Heart right ventricle (tissue), 16 donors: ENCODE results near the gene XIRP2. TPM values are rescaled to one million over a fixed set of nuclear protein-coding genes. Genes with fewer than 3 reads are reported as not detected.

Experiments used
- ATAC-seq, 8 donors: fragments of 200-7000 bp; cut with Tn5 transposase; one replicate each; pipeline ENCODE4 v1.9.1; 2020; ENCODE audit warnings: mild to moderate bottlenecking in 8 of 8, moderate library complexity in 8 of 8, moderate number of reproducible peaks in 1 of 8
- DNase-seq, 2 donors: peaks; one replicate each; pipeline ENCODE4 v3.0.0-alpha.2; 2020
- H3K27ac ChIP-seq, 10 donors: fragments of 200-600 bp; sonication (generic) in 2 of 10; one replicate each; pipeline versions ENCODE4 v1.5.0 to v1.8.0; 2020 to 2022; ENCODE audit warnings: mild to moderate bottlenecking in 3 of 10
- H3K27me3 ChIP-seq, 7 donors: fragments of 200-600 bp; one replicate each; pipeline ENCODE4 v1.8.0; 2021 to 2022; ENCODE audit warnings: mild to moderate bottlenecking in 2 of 7
- H3K36me3 ChIP-seq, 9 donors: fragments of 200-600 bp; sonication (generic) in 1 of 9; one replicate each; pipeline versions ENCODE4 v1.5.0 to v1.8.0; 2020 to 2022; ENCODE audit warnings: mild to moderate bottlenecking in 2 of 9
- H3K4me1 ChIP-seq, 9 donors: fragments of 200-600 bp; sonication (generic) in 1 of 9; one replicate each; pipeline versions ENCODE4 v1.5.0 to v1.8.0; 2020 to 2022; ENCODE audit warnings: mild to moderate bottlenecking in 4 of 9
- H3K4me3 ChIP-seq, 10 donors: fragments of 200-600 bp; sonication (generic) in 2 of 10; one replicate each; pipeline versions ENCODE4 v1.5.0 to v1.8.0; 2020 to 2022; ENCODE audit warnings: mild to moderate bottlenecking in 7 of 10, moderate library complexity in 2 of 10
- H3K9me3 ChIP-seq, 11 donors: fragments of 200-600 bp in 10 of 11; sonication (generic) in 2 of 11; one replicate each; pipeline versions ENCODE4 v1.5.0 to v1.8.0; 2013 to 2022; ENCODE audit warnings: mild to moderate bottlenecking in 2 of 11, control low read depth in 1 of 11, moderate library complexity in 1 of 11
- WGBS, 2 donors: extraction: QIAGEN DNeasy Blood & Tissue Kit; methylation state at CpG; one replicate each; pipeline ENCODE4 v1.1.7; 2013; ENCODE audit warnings: inconsistent platforms in 1 of 2; 5-methylcytosine and 5-hydroxymethylcytosine counted together
- intact Hi-C, 10 donors: fragments of 100-400 bp; cut with DNase I; formaldehyde crosslinking; loops; one replicate each; pipeline versions ENCODE4 v1.11.1 to v1.14.2; 2022
- polyA plus RNA-seq, 2 donors: library from polyadenylated mRNA; stranded (reverse); fragments of 200-250 nt; gene quantifications; one replicate each; pipeline ENCODE4 v1.2.3, GENCODE V29; 2013
- total RNA-seq, 10 donors: library from RNA; stranded (reverse); fragmentation: NEBNext Ultra II Directional in 3 of 10; extraction: Animal tissue kit (Norgen Biotek cat#: 25700) in 3 of 10; gene quantifications; one replicate each; pipeline versions ENCODE4 v1.2.1 to v1.2.4, GENCODE V29; 2021 to 2023
- TF ChIP-seq, protein P1 (sequence below), 9 donors: fragments of 200-600 bp; sonication (generic) in 2 of 9; IDR thresholded peaks; one replicate each; pipeline versions ENCODE4 v1.5.0 to v1.8.0; 2021 to 2022; ENCODE audit warnings: antibody characterized with exemption in 9 of 9, mild to moderate bottlenecking in 5 of 9, moderate library complexity in 1 of 9
- donor health status: Arrhythmogenic right ventricular cardiomyopathy.
- donor health status: ischemic (EF 13 %, LVEDD 7.1; RV severe dilation, severe dysfunction).
- donor health status: healthy with polysubstance abuse.
- donor health status: DM: no; HTN: yes; CAD: no.
- donor health status: DM: no; HTN: no; CAD: no.
- donor health status: ischemic (EF 25% LVEDD 6.9; RV normal size, moderate dysfunction).
- donor health status: ischemic (EF 25% LVEDD 5.7; RV mildly dilated, moderate dysfunction).
- donor health status: healthy.
- donor health status: DM: yes; HTN: yes; CAD: no.
- donor health status: Ischemic cardiomyopathy.
- donor health status: ischemic (EF 35%, LVEDD 5.7; RV mildly dilated, moderate dysfunction).
- donor health status: nonischemic (EF 11% LVEDD 7.7; RV severe dilation, severe dysfunction).
- donor health status: DM: yes; HTN: yes; CAD: no.
- donor health status: PGD.
- donor health status: ischemic (EF 29% LVEDD 5.4; RV normal size, mild dysfunction).
- donor health status: nonischemic (EF 23%, LVEDD 6.1; RV moderate dilation, normal function).

Gene XIRP2
- total and polyA plus RNA-seq, 12 donors: 145 to 1,255 (median 577) TPM

DNA sequence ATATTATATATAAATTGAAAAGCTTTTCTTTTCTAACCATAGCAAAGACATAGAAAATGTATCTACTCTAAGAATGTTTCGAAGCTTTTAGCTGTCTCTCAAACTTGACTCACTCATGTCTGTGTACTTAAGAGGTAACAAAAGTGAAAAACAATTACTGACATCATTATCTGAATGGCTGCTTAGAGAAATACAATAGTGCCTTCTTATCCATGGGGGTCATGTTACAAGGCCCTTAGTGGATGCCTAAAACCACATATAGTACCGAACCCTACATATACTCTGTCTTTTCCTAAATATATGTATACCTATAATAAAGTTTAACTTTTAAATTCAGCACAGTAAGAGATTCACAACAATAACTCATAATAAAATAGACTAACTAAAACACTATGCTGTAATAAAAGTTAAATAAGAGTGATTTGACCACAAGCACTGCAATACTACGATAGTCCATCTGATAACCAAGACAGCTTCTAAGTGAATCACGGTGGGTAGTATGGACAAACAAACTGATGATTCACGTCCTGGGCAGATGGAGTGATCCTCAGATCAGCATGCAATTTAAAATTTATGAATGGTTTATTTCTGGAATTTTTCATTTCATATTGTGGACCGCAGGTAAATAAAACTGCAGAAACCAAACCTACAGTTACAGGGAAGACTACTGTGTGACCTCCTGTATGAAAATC lies 246.2 kb downstream of the XIRP2 start:
- Histone ChIP-seq H3K27me3 (no peaks in the 10 kb centered on the region), H3K9me3 (no peaks in the 10 kb centered on the region), H3K36me3 (no peaks in the 10 kb centered on the region), H3K4me3 (no peak overlapping the region), H3K27ac (no peak overlapping the region), H3K4me1 (peaks cover 0 to 21% (median 0%) of the 10 kb centered on the region in 9 donors)
- intact Hi-C loops: no loop called here
- DNase-seq (no peak), ATAC-seq (no peak)
- TF ChIP-seq, protein P1, sequence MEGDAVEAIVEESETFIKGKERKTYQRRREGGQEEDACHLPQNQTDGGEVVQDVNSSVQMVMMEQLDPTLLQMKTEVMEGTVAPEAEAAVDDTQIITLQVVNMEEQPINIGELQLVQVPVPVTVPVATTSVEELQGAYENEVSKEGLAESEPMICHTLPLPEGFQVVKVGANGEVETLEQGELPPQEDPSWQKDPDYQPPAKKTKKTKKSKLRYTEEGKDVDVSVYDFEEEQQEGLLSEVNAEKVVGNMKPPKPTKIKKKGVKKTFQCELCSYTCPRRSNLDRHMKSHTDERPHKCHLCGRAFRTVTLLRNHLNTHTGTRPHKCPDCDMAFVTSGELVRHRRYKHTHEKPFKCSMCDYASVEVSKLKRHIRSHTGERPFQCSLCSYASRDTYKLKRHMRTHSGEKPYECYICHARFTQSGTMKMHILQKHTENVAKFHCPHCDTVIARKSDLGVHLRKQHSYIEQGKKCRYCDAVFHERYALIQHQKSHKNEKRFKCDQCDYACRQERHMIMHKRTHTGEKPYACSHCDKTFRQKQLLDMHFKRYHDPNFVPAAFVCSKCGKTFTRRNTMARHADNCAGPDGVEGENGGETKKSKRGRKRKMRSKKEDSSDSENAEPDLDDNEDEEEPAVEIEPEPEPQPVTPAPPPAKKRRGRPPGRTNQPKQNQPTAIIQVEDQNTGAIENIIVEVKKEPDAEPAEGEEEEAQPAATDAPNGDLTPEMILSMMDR (IDR thresholded peaks at IDR 0.05): no peak
- 74 to 80% methylated on average over 6 of the region's 6 CpGs for WGBS, 2 donors

DNA sequence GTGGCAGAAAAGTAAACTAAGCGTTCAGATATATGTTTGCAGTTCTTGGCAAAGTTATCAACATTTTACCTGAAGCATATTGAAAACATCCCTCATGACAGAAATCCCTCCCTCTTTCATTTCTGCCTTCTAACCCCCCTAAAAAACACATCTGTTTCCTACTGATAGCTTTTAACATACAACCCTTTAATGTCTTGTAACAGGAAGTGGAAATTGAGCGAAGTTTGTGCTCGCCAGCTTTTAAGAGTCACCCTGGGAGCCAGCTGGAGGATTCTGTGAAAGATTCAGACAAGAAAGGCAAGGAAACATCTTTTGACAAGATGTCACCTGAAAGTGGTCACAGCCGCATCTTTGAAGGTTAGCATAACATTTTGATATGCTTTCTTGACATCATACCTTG lies 247.4 kb downstream of the XIRP2 start:
- Histone ChIP-seq H3K27me3 (no peaks in the 10 kb centered on the region), H3K36me3 (no peaks in the 10 kb centered on the region), H3K4me1 (peaks cover 0 to 29% (median 4%) of the 10 kb centered on the region in 9 donors), H3K27ac (no peak overlapping the region), H3K4me3 (no peak overlapping the region), H3K9me3 (no peaks in the 10 kb centered on the region)
- intact Hi-C loops: no loop called here
- ATAC-seq (no peak), DNase-seq (no peak)
- TF ChIP-seq, protein P1 (IDR thresholded peaks at IDR 0.05): no peak
- 37 to 62% methylated on average over 4 of the region's 4 CpGs for WGBS, 2 donors

DNA sequence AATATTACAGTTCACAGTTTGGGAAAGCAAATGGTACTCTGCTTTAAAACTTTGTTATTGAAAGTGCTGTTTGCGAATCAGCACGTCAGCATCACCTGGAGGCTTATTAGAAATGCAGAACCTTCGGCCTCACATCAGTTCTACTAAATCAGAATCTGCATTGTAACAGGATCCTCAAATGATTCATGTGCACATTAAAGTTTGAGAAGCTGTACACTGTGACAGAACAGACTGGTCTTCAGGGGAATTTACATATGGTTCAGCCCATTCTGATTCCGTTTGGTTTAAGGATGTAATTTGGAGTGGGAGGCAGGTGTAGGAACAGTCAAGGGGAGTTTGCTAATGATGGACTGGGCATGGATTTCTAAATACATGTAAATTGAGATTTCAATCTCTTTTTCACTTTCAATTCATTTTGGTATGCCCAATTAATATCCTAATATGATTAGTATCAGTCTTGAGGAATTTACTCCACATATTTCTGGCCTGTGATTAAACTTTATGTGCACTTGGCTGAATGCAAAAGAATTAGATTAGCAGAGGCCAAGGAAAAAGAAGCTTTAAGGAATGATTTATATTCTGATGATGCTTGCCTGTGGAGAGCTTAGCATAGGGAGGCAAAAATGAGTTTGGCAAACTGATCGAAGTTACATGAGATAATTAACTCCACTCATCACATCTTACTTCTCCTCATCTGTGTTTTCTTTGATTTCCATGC lies 248.8 kb downstream of the XIRP2 start:
- Histone ChIP-seq H3K9me3 (no peaks in the 10 kb centered on the region), H3K27me3 (no peaks in the 10 kb centered on the region), H3K4me3 (no peak overlapping the region), H3K27ac (no peak overlapping the region), H3K36me3 (no peaks in the 10 kb centered on the region), H3K4me1 (peaks cover 0 to 30% (median 5%) of the 10 kb centered on the region in 9 donors)
- DNase-seq (no peak), ATAC-seq (no peak)
- TF ChIP-seq, protein P1 (IDR thresholded peaks at IDR 0.05): no peak
- intact Hi-C loops: no loop called here
- 76 to 78% methylated on average over 5 of the region's 5 CpGs for WGBS, 2 donors

DNA sequence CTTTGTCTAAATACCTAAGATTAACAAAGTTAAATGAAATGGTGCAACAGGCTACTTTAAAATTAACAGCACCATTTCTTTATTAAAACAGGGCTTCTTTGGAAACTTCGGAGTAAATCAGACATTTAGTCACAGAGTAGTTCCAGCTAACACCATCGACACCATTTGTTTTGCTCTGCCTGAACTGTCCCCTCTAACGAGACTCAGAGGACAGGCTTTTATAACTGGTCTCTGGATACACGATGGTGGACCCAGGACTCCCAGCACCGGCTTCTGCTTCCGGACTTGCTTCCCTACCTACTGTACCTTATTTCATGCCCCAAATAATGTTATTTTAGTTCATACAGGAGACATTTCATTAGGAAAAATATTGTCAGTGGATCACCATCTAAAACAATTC lies 252.1 kb downstream of the XIRP2 start:
- TF ChIP-seq, protein P1 (IDR thresholded peaks at IDR 0.05): no peak
- H3K9me3 ChIP-seq: no peaks in the 10 kb centered on the region
- ATAC-seq (peak in 4 of 8 donors; percentile 25 to 69 (median 56)), DNase-seq (no peak)
- H3K27ac ChIP-seq: peak overlapping the region in 7 of 10 donors; percentile 9 to 85 (median 78)
- no peaks in the 10 kb centered on the region for H3K36me3 ChIP-seq
- intact Hi-C loops: loop anchor here in 4 of 10 donors (2.0 to 5.0 kb wide), 3 partner anchors 47 to 753 kb away; no protein-coding TSS in a partner anchor
- H3K4me3 ChIP-seq: peak overlapping the region in 1 of 10 donors; percentile 12
- WGBS, 2 donors: 56 to 61% methylated on average over 6 of the region's 6 CpGs
- peaks cover 0 to 20% (median 5%) of the 10 kb centered on the region in 9 donors for H3K4me1 ChIP-seq
- H3K27me3 ChIP-seq: no peaks in the 10 kb centered on the region
